DMS153 treated with DMSO at 0.1 percent for 48 hours (cell line): ENCODE data around the gene UNK.
A peak's percentile ranks its signal among the peaks of the same experiment; 100 is the strongest.

Source experiments
- DNase-seq: peaks from one replicate; lab custom pipeline; 2025; ENCODE audit not compliant: unreplicated experiment; lab: John Stamatoyannopoulos, UW

The UNK gene

DNA sequence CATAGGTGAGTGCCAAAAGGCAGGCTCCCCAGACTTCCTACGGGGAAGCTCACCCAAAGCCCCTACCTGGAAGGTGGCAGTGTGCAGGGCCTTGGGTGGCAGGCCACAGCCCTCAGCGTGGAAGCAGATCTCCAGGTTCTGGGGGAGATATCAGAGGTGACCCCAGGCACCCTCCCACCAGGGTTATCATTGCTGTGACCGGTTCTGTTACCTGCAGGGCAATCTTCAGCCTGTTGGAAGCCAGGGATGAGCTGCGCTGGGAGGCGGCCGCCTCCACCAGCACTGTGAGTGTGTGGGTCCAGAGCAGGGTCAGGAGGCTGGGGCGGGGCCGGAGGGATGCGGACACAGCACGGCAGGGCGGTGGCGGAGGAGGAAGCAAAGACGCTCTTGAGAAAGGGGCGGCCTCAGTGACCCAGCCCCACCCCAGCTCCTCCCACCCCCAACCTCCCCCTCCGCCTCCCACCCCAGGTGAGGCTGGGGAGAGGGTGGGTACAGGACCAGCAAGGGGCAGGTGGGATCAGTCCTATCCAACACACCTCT, 46.5 kb downstream of the UNK start:
- DNase-seq: no peak

DNA sequence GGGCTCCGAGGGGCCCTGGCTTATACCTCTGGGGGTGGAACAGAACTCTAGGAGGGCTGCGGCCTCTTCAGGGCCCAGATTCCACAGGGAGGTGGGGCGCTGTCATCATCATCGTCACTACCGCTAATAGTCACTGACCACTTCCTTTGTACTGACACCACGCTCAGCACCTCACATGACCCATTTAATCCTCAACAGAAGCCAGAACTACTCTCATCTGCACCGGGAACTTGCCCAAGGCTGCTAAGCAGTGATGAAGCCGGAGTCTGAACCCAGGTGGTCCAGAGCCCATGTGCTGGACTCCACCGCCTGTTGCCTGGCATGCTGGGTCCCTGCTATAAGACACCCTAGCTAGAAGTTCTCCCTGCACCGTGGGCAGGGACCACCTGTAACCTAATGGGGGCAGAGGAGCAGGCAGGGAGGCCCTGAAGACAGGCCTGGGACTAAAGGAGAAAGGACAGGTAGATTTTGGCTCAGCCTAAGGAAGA, 47.6 kb downstream of the UNK start:
- DNase-seq: no peak

DNA sequence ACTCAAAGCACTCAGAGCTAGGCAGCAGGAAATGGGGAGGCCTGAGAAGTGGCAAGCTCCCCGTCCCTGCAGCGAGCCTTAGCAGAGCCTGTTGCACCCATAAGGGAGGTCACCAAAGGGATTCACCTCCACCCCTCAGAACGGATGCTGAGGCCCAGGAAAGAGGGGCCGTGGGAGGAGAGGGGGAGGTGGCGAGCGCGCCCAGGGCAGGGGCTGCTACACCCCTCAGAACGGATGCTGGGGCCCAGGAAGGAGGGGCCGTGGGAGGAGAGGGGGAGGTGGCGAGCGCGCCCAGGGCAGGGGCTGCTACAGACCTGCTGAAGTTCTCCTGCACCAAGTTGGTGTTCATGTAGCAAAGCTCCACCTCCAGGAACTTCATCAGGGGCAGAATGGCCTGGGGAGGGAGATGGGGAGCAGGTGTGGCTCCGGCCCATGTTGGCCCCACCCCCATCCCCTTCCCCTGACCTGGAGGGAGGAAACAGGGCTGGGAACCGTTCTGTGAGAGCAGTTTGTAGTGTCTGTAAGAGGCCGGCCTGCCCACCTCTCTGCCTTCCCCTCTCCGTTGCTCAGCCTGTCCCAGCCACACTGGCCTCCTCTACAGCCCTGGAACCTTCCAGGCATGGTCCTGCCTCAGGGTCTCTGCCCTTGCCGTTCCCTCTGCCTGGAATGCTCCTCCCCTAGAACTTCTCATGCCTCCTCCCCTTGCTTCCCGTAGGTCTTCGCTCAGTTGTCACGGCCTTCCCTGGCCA, 48.2 kb downstream of the UNK start:
- DNase-seq: no peak

DNA sequence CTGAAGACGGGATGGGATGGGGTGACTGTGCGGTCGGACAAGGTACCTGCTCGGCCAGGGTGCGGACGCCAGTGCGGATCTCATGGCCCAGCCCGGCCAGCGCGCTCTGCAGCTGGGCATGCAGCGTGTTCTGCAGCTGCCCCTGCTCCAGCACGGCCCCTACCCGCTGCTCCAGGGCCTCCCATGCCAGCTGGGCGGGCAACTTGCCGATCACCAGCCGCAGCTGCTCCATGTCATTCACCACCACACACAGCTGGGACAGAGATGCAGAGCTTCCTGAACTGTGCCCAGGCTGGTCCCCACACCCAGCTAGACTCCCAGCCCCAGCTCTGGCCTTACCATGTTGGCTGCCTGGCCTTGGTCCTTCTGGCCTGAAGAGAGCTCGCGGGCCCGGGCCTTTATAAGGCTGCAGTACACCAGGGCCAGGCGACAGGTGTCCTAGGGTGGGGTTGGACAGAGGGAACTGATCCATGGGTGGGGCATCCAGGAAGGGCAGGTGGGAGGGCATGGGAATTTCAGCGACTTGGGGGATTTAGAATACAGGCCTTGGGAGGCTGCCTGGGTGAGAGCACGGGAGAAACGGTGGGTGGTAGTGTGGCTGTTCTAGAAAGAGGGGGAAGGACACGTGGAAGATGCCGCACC, 49.8 kb downstream of the UNK start:
- no peak for DNase-seq

DNA sequence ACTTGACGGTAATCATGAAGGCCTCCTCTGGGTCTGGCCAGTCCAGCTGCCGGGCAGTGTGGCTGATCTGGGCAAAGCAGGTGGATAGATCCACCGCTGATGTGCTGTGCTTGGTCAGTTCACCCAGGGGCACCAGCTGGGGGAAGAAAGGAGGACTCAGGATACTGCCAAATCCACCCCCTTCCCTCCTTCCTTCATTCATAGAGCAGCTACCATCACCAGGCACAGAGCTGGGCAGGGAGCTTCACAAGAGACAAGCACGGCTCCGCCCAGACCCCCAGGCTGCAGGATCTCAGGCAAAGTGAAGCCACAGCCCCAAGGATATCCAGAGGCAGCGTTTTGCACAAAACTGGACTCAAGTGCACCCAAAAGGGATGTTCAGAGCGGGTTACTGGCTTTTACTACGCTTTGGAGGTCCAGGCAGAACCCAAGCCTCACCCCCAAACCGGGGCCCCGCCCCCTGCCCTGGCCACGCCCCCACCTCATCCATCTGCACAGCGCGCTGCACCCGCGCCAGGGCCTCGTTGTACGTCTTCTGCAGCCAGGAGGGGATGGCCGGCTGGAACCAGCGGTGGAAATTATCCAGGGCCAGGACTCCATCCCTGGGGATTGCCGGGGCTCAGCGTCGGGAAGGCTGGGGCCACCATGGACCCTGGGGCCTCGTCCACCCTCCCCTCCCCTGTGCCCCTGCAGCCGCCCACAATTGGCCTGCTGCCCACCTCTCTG, 50.5 kb downstream of the UNK start:
- no peak for DNase-seq

DNA sequence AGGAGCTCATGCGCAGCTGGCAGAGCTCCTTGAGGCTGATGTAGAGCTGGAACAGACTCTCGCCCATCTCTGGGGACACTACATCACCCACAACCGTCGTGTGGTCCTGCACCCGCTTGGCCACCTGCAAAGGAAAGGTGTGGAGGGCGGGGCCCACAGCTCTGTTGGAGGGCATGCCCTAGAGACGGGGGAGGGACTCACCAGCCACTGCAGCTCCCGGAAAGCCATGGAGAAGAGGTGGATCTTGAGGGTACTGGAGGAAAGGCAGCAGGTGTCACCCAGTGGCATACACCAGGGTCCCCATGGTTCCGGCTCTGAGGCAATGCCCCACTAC, 51.0 kb downstream of the UNK start:
- no peak for DNase-seq

DNA sequence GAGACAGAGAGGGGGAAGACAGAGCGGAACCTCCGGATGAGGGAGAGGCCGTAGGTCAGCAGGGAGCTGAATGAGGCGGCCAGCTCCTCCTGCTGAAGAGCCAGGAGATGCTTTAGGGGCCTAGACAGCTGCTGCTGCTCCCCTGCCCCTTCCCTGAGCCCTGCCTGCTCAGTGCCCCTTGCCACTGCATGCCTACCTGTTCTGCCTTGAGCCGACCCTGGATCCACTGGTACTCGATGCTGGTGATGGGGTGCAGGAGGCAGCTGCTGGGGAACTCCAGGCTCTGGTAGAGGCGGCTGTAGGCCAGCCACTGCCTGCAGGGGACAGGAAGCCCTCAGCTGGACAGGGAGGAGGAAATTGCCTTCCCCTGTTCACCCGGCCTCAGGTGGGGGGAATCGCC, 52.0 kb downstream of the UNK start:
- no peak for DNase-seq

DNA sequence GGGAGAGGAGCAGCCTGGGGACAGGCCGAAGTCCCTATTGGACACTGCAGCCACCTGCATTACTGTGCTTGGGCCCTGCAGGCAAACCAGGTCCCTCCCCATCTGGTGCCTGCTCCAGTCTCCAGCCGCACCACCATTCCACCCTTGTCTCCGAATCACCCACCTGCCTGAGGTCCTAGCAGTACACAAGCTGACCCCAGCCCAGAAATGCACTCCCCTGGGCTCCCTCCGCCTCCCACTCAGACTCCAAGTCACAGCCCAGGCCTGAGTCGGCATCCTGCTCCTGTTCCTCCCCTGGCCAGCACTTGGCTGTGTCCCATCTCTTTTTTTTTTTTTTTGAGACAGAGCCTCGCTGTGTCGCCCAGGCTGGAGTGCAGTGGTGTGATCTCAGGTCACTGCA, 53.3 kb downstream of the UNK start:
- DNase-seq: no peak

DNA sequence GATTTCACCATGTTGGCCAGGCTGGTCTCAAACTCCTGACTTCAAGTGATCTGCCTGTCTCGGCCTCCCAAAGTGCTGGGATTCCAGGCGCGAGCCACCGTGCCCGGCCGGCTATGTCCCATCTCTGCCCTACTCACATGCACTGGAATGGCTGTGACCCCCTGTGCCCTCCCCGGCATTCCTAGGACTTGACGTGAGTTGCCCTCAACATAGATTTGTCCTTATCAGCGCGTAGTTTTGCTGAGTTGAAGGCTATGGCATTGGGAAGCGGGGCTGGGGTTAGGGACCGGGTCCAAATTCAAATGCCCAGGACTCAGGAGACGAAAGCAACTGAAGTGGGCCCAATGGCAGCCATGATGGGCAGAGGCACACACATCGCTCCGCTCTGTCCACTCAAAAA, 53.8 kb downstream of the UNK start:
- DNase-seq: no peak

DNA sequence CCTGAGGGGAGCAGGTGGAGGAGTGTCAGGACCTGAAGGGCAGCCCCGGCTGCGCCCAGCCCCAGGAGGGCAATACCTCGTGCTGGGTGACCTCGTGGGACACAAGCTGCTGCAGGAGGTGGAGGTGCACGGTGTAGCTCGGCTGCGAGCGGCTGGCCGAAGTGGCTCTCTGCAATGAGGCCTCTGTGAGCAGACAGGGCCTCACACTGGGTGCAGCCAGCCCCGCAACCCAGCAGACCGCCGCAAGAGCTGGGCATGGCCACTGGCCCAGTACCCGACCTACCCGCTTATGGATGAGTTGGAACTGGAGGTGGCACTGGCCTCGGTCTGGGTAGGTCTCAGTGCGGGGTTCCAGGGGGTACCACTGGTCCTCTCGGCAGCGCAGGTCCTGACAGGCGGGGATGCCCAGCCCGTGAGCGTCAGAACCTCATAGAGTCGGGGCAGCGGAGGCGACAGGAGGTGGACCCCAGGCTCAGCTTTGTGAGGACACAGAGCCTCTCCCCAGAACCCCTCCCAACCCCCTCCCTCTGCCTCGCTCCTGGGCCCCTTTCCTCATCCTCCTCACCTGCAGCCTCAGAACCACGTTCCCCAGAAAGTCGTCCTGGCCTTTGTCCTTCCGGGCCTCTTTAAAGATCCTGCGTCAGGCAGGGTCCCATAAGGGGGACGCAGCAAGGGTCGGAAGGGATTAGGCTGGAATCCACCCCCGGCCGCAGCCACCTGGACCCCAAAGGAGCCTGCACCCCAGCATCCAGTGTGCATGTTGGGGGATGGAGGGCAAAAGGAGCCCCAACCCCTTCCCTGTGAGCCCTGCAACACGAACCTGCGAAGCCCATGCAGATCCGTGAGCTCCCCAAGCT, 55.6 kb downstream of the UNK start:
- DNase-seq: no peak

DNA sequence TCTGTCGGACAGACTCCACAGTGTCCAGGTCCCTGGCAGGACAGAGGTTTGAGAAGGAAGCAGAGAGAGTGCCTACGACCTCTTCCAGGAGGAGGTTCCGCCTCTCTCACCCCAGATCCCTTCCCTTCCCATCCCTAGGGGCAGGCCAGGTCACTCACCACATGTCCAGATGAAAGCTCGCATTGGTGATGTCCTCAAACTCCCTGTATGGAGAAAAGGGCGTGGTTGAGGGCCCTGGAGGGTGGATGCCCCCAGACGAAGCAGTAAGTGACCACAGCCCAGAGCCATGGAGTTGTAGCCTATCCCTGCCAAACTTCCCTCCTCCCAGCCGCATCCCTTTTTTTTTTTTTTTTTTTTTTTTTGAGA, 56.2 kb downstream of the UNK start:
- DNase-seq: no peak

DNA sequence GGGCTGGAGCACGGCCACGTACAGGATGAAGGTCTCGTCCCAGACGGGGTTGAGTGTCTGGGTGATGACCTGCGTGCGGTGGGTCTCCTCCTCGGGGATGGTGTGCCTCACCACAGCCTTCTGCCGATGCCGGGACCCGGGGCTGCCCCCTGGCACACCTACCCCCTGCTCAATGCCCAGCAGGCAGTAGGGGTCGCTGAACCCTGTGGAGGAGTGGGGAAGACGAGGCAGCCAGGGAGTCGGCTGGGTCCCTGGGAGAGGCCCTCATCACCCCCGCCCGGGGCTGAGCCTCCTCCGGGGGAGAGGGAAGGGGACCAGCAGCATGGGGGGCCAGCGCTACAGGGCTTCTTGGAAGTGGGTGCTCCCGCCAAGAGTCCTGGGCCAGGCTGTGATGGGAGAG, 57.8 kb downstream of the UNK start:
- DNase-seq: no peak

DNA sequence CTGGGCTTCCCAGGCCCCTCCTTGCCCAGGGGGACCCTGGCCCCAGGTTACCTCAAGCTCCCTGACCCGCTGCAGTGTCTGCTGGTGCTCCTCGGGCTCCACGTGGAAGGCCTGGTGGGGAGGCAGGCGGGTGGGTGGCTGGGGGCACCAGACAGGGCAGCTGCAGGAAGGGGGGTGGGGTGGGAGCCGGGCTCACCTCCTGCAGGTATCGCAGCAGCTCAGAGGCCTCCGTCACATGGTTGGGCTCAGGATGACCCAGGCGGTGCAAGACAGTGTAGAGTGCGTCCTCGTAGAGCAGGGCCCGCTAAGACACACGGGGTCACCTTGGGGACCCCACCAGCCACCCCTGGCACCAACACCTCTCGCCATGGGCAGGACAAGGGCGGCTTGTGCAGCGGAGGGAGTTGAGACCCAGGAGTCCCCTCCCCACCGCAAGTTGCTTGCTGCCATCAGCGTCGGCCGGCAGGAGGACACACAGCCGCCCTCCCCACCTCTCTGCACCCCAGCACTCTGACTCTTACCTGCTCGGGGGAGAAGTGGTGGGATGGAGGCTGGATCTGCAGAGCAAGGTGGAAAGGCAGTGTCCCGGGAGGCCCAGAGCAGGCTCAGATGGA, 58.5 kb downstream of the UNK start:
- DNase-seq: no peak

DNA sequence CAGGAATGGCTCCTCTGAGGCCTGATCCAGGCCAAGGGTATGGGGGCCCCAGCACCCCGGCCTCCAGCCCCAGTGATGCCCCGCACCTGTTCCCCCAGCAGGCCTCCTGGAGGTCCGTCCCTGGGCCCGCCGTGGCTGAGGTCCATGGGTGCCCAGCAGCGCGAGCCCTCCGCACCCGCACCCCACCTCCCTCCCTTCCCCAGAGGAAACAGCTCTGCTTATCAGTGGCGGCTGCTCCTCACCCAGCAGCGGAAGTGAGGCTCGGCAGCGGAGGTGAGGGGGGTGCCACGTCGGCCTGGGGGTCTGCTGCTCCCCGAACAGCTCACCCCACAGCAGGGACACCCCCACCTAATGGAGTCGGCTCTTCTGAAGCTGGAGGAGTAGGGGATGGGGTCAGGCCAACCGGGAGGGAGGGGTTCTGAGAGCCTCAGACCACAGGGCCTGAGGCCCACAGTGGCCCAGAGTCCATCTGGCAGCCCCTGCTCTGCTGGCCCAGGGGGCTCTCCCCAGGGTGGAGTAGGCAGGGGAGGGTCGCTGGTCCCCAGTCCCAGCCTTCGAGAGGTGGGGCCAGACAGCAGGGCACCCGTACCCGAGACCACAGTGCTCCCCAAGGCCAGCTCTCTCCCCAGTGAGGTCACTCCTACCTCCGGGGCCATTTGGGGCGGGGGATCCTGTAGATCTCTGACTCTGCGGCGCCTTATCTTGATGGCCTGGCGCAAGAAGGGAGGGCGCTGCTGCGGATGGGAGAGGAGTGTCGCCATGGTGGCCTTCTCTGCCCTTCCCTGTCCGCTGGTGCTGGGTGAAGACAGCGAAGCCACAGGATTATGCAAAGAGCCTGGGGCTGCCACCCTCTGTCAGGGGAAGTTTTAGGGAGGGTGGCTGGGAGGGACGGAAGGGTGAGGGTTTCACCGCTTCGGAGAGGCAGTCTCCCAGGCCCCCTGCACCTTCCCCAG, 59.2 kb downstream of the UNK start, which contains the start of gene UNC13D:
Gene UNC13D, minus strand, starts transcription at position 828 of the 953 bp plus-strand sequence. Its CDS starts 67 bp downstream, at position 761.
- DNase-seq: no peak

DNA sequence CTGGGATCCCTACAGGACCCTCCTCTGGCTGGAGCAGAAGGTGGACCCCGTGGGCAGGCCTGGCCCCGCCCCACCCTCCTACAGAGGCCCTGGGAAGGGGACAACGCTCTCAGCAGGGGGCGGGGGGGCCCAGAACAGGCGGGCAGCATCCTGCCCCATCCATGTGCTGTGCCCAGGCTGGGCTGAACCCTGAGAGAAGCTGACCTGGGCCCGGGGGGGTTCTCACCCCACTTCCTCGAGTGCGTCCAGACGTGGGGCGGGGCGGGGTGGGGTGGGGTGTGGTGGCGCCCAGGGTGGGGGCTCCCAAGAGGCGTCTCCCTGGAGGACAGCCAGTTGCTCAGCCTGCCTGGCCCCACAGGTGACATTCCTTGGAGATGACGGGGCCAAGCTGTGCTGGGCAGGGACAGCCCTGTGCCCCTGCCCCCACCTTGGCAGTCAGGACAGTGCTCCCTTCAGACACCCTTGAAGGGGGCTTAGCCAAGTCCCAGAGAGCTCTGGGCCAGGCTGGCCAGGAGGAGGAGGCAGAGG, 60.0 kb downstream of the UNK start:
- no peak for DNase-seq

DNA sequence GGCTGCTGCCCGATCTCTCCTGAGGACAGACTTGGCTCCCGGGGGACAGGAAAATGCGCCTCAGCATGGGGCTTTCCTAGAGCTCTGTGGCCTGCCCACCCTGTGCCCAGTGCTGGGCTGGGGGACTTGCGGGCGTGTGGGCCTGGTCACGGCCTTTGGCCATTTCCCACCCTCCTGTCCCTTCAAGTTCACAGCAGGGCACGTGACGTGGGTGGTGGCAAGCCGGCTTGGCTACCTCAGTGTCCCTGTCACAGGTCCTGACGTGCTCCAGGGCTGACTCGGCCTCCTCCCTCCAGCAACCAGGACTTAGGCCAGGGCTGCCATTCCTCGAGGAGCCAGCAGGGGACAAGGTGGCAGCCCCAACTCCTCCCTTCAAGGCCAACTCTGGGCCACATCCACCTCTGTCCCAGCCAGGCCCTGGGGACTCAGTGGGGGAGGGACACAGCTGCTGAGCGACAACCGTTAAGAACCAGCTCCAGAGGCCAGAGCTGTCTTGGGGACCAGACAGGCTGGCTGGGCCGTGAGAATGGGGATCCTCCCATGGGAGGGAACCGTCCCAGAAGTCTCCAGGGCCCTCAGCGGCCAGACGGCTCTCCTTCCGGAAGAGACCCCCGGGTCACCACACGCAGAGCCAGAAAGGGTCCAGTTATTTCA, 60.6 kb downstream of the UNK start:
- peak; percentile 15 for DNase-seq

DNA sequence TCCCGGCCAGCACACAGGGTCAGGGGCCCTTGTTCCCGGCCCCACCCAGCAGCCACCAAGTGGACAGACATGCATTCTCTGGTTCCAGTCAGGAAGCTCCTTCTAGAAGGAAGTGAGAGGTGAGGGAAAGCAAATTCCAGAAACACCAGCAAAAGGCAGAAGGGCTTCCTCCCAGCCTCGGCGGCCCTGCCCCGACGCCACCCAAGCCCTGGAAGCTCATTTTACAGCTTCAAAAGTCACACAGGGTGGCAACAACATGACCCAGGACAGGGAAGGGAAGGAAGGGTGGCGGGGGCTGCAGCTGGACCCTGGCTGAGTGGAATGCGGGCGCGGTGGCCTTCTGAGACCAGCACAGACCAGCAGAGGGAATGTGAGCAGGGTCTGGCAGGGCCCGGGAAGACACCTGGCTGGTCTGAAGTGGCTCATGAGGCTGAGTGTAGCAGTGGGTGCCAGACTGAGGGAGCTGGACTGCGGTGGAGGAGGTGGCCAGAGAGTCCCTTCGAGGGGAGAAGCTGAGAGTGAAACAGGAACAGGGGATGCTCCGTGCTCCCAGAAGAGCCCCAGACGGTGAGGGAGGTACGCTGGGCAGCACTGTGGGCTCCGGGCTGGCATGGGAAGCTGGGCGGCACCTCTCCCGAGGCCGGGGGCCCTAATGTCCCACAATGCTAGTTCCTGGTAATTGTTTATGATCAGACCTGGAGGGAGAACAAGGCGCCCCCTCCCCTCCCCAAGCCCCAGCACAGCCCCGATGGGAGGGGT, 61.5 kb downstream of the UNK start:
- DNase-seq: no peak
